H9 (cell line): ENCODE data around the gene GTF2F2. TPM values are rescaled to one million over a fixed set of nuclear protein-coding genes. Genes with fewer than 3 reads are reported as not detected.

Experiments used
- DNase-seq: peaks from one replicate; pipeline ENCODE4 v3.0.0-alpha.2; 2017
- H2AFZ ChIP-seq: one replicate; pipeline ENCODE4 v1.6.1; 2013; ENCODE audit warnings: mild to moderate bottlenecking, low read length, control low read depth, moderate library complexity
- H2AK5ac ChIP-seq: 2 replicates; pipeline ENCODE4 v1.6.1; 2013; ENCODE audit warnings: low read length, control low read depth, mixed read lengths; ENCODE audit not compliant: insufficient read length
- H2BK120ac ChIP-seq: one replicate; pipeline ENCODE4 v1.6.1; 2013; ENCODE audit warnings: low read depth, mild to moderate bottlenecking, low read length, control low read depth, inconsistent platforms; ENCODE audit not compliant: poor library complexity, severe bottlenecking
- H2BK12ac ChIP-seq: 2 replicates; pipeline ENCODE4 v1.6.1; 2013; ENCODE audit warnings: low read length, control low read depth, mixed read lengths, low read depth; ENCODE audit not compliant: insufficient read length
- H2BK15ac ChIP-seq: 2 replicates; pipeline ENCODE4 v1.6.1; 2013; ENCODE audit warnings: low read depth, low read length, control low read depth
- H2BK20ac ChIP-seq: one replicate; pipeline ENCODE4 v1.6.1; 2013; ENCODE audit warnings: low read depth, mild to moderate bottlenecking, low read length, control low read depth, inconsistent platforms; ENCODE audit not compliant: poor library complexity, severe bottlenecking
- H2BK5ac ChIP-seq: 2 replicates; pipeline ENCODE4 v1.6.1; 2013; ENCODE audit warnings: low read length, control low read depth, mixed read lengths; ENCODE audit not compliant: insufficient read length
- H3K14ac ChIP-seq: 2 replicates; pipeline ENCODE4 v1.6.1; 2013; ENCODE audit warnings: low read length, control low read depth; ENCODE audit not compliant: insufficient read depth
- H3K18ac ChIP-seq: 2 replicates; pipeline ENCODE4 v1.6.1; 2013; ENCODE audit warnings: low read depth, mild to moderate bottlenecking, mixed read lengths, low read length, control low read depth; ENCODE audit not compliant: insufficient read length
- H3K23ac ChIP-seq: 2 replicates; pipeline ENCODE4 v1.6.1; 2013; ENCODE audit warnings: low read length, control low read depth, mixed read lengths, low read depth; ENCODE audit not compliant: insufficient read length
- H3K23me2 ChIP-seq: 2 replicates; pipeline ENCODE4 v1.6.1; 2013; ENCODE audit warnings: low read depth, mild to moderate bottlenecking, mixed read lengths, low read length, control low read depth; ENCODE audit not compliant: insufficient read length, poor library complexity, severe bottlenecking
- H3K27ac ChIP-seq: 2 replicates; pipeline ENCODE4 v1.5.1; 2013; ENCODE audit warnings: low read length, control low read depth, mixed read lengths, low read depth; ENCODE audit not compliant: insufficient read length
- H3K27me3 ChIP-seq: 2 replicates; pipeline ENCODE4 v1.6.1; 2013; ENCODE audit warnings: low read length, control low read depth, inconsistent platforms; ENCODE audit not compliant: insufficient read depth
- H3K4ac ChIP-seq: 2 replicates; pipeline ENCODE4 v1.6.1; 2013; ENCODE audit warnings: low read depth, mild to moderate bottlenecking, control low read depth, inconsistent platforms, low read length, moderate library complexity
- H3K4me1 ChIP-seq: 2 replicates; pipeline ENCODE4 v1.6.1; 2013; ENCODE audit warnings: low read length, control low read depth, inconsistent platforms; ENCODE audit not compliant: insufficient read depth
- H3K4me2 ChIP-seq: 2 replicates; pipeline ENCODE4 v1.6.1; 2013; ENCODE audit warnings: low read length, control low read depth, mixed read lengths; ENCODE audit not compliant: insufficient read length, insufficient read depth
- H3K56ac ChIP-seq: 2 replicates; pipeline ENCODE4 v1.6.1; 2013; ENCODE audit warnings: low read depth, mild to moderate bottlenecking, mixed read lengths, low read length, control low read depth; ENCODE audit not compliant: insufficient read length
- H3K79me1 ChIP-seq: 2 replicates; pipeline ENCODE4 v1.6.1; 2013; ENCODE audit warnings: low read depth, mild to moderate bottlenecking, moderate library complexity, low read length, control low read depth, inconsistent platforms; ENCODE audit not compliant: insufficient read depth, poor library complexity, severe bottlenecking
- H3K79me2 ChIP-seq: 2 replicates; pipeline ENCODE4 v1.6.1; 2013; ENCODE audit warnings: low read length, control low read depth, inconsistent platforms; ENCODE audit not compliant: insufficient read depth
- H3K9ac ChIP-seq: 2 replicates; pipeline ENCODE4 v1.6.1; 2013; ENCODE audit warnings: low read length, control low read depth, mixed read lengths; ENCODE audit not compliant: insufficient read length; ENCODE audit errors: extremely low read depth
- H3K9me3 ChIP-seq: one replicate; pipeline ENCODE4 v1.6.1; 2013; ENCODE audit warnings: low read depth, low read length, inconsistent platforms; ENCODE audit not compliant: control insufficient read depth
- H3T11ph ChIP-seq: one replicate; pipeline ENCODE4 v1.6.1; 2013; ENCODE audit warnings: mild to moderate bottlenecking, low read length, control low read depth, inconsistent platforms
- H4K20me1 ChIP-seq: one replicate; pipeline ENCODE4 v1.6.1; 2013; ENCODE audit not compliant: control insufficient read depth, insufficient read length, insufficient read depth
- H4K5ac ChIP-seq: 2 replicates; pipeline ENCODE4 v1.6.1; 2013; ENCODE audit warnings: low read depth, mild to moderate bottlenecking, mixed read lengths, low read length, control low read depth; ENCODE audit not compliant: insufficient read length
- H4K8ac ChIP-seq: replicated peaks from 2 replicates; pipeline ENCODE4 v1.6.1; 2013; ENCODE audit warnings: low read length, control low read depth, mixed read lengths, low read depth; ENCODE audit not compliant: insufficient read length
- H4K91ac ChIP-seq: 2 replicates; pipeline ENCODE4 v1.6.1; 2013; ENCODE audit warnings: low read depth, mild to moderate bottlenecking, moderate library complexity, mixed read lengths, low read length, control low read depth; ENCODE audit not compliant: insufficient read length
- H3K27ac Mint-ChIP-seq, 3 experiments: 2 replicates in 2 of 3; 3 replicates in 1 of 3; pipeline ENCODE4 v1.8.0; 2020 to 2021; ENCODE audit warnings: mixed read lengths in 3 of 3, mild to moderate bottlenecking in 1 of 3, moderate library complexity in 1 of 3
- H3K27me3 Mint-ChIP-seq: 2 replicates; pipeline ENCODE4 v1.8.0; 2021; ENCODE audit warnings: low read depth, mild to moderate bottlenecking, moderate library complexity, mixed read lengths
- H3K36me3 Mint-ChIP-seq, 3 experiments: 2 replicates in 2 of 3; 3 replicates in 1 of 3; pipeline ENCODE4 v1.8.0; 2020 to 2021; ENCODE audit warnings: low read depth in 3 of 3, mixed read lengths in 3 of 3; ENCODE audit not compliant: insufficient read depth in 1 of 3
- H3K4me1 Mint-ChIP-seq, 2 experiments: 2 replicates each; pipeline ENCODE4 v1.8.0; 2020; ENCODE audit warnings: mixed read lengths in 2 of 2
- H3K4me3 Mint-ChIP-seq, 2 experiments: 2 replicates in 1 of 2; 3 replicates in 1 of 2; pipeline ENCODE4 v1.8.0; 2020 to 2021; ENCODE audit warnings: mild to moderate bottlenecking in 2 of 2, mixed read lengths in 2 of 2, moderate library complexity in 1 of 2
- H3K9me3 Mint-ChIP-seq, 2 experiments: 2 replicates in 1 of 2; 3 replicates in 1 of 2; pipeline ENCODE4 v1.8.0; 2020; ENCODE audit warnings: mild to moderate bottlenecking in 2 of 2, mixed read lengths in 2 of 2, moderate library complexity in 1 of 2
- CTCF ChIP-seq: fragments of 200-600 bp; sonication (generic); conservative IDR thresholded peaks from 3 replicates; pipeline ENCODE4 v1.8.0; 2021; ENCODE audit warnings: antibody characterized with exemption, mild to moderate bottlenecking
- WGBS: extraction: QIAGEN DNeasy Blood & Tissue Kit; methylation state at CpG from one replicate; pipeline ENCODE4 v1.1.7; 2013; ENCODE audit warnings: missing lambda C conversion rate, low lambda C conversion rate, mixed read lengths; ENCODE audit not compliant: insufficient read length; ENCODE audit errors: extremely low coverage; 5-methylcytosine and 5-hydroxymethylcytosine counted together
- total RNA-seq: library from RNA; stranded (reverse); gene quantifications from 2 replicates; pipeline ENCODE4 v1.2.1, GENCODE V29; 2021

Gene GTF2F2
- total RNA-seq, 1 experiment from 2014 or later: 29.6 TPM

- Histone ChIP-seq H4K8ac (no peak overlapping the region), H4K91ac (no peak overlapping the region), H4K20me1 (no peaks in the 10 kb centered on the region), H2BK15ac (no peak overlapping the region), H3K23ac (no peak overlapping the region), H2BK120ac (no peak overlapping the region), H3K27me3 (no peaks in the 10 kb centered on the region), H3K9me3 (no peaks in the 10 kb centered on the region), H2AK5ac (no peak overlapping the region), H3K4me1 (no peaks in the 10 kb centered on the region), H3K56ac (no peak overlapping the region), H2BK12ac (no peak overlapping the region), H3K79me1 (no peaks in the 10 kb centered on the region), H3T11ph (no peak overlapping the region), H3K14ac (no peak overlapping the region; the same call in 1 of the 2 replicates), H2BK5ac (no peak overlapping the region), H3K4ac (no peak overlapping the region), H2AFZ (no peak overlapping the region), H3K79me2 (no peaks in the 10 kb centered on the region), H3K18ac (no peak overlapping the region), H2BK20ac (no peak overlapping the region), H4K5ac (no peak overlapping the region), H3K9ac (no peak overlapping the region), H3K23me2 (peaks cover 4% of the 10 kb centered on the region), H3K27ac (no peak overlapping the region), H3K4me2 (no peak overlapping the region)
- H3K27ac Mint-ChIP-seq: 0 out of 7 replicates have a peak overlapping the region, but pooled peaks of 1 of the 3 experiments have one; percentile 60
- no CpG with 5 or more reads among the region's 6 CpGs for WGBS
- H3K9me3 Mint-ChIP-seq: no peaks in the 10 kb centered on the region
- no peak for TF ChIP-seq CTCF
- peaks cover 8 to 18% of the 10 kb centered on the region in 2 experiments for H3K4me1 Mint-ChIP-seq
- H3K27me3 Mint-ChIP-seq: peaks cover 4% of the 10 kb centered on the region
- peak overlapping the region in 1 of 2 experiments; percentile 29; a peak in 1 of 5 replicates for H3K4me3 Mint-ChIP-seq
- no peak for DNase-seq
- H3K36me3 Mint-ChIP-seq: no peaks in the 10 kb centered on the region; a peak in 2 of 7 replicates
Observed at GRCh38 chr13:45316338-45316737, 196.0 kb downstream of the GTF2F2 start.
